VCaP (cell line): ENCODE results near the gene DCBLD1.

Experiments used
- H3K27ac ChIP-seq: fragments of 450-650 bp; 2 replicates; pipeline ENCODE4 v1.5.1; 2017
- CTCF ChIP-seq: fragments of 450-650 bp; conservative IDR thresholded peaks from 2 replicates; pipeline ENCODE4 v1.5.1; 2017; ENCODE audit warnings: mild to moderate bottlenecking, moderate library complexity

Gene DCBLD1

GRCh38 chr6:117473401-117473800 lies 9.1 kb upstream of the DCBLD1 start:
- no peak for TF ChIP-seq CTCF
- no peak overlapping the region for H3K27ac ChIP-seq

- H3K27ac ChIP-seq, result no peak overlapping the region
- no peak for TF ChIP-seq CTCF
Observed at GRCh38 chr6:117477988-117478852, 4.3 kb upstream of the DCBLD1 start.

- no peak for TF ChIP-seq CTCF
- H3K27ac ChIP-seq, result no peak overlapping the region
Observed at GRCh38 chr6:117478853-117479231, 3.6 kb upstream of the DCBLD1 start.

GRCh38 chr6:117480651-117481050 lies 1.8 kb upstream of the DCBLD1 start:
- no peak for TF ChIP-seq CTCF
- H3K27ac ChIP-seq, result no peak overlapping the region

GRCh38 chr6:117481278-117481925 lies 1.1 kb upstream of the DCBLD1 start:
- H3K27ac ChIP-seq, result peak overlapping the region; percentile 89; the same call in 1 of the 2 replicates

GRCh38 chr6:117481926-117482239 lies 591 bp upstream of the DCBLD1 start:
- H3K27ac ChIP-seq, result peak overlapping the region; percentile 89
- TF ChIP-seq CTCF, result no peak

More at GRCh38 chr6:117481278-117481925, 1.1 kb upstream of the DCBLD1 start:
- no peak for TF ChIP-seq CTCF

- peak overlapping the region; percentile 89 for H3K27ac ChIP-seq
- TF ChIP-seq CTCF, result no peak
Observed at GRCh38 chr6:117483004-117483644, 650 bp downstream of the DCBLD1 start.
